GM12872 (cell line): ENCODE measurements around the gene KANSL1.

Experiments used
- TF ChIP-seq, protein P1 (sequence below): IDR thresholded peaks from 3 replicates; pipeline ENCODE4 v1.5.1; 2011; ENCODE audit warnings: low read depth, mild to moderate bottlenecking, low read length, moderate library complexity; ENCODE audit not compliant: insufficient read depth

The KANSL1 gene

DNA sequence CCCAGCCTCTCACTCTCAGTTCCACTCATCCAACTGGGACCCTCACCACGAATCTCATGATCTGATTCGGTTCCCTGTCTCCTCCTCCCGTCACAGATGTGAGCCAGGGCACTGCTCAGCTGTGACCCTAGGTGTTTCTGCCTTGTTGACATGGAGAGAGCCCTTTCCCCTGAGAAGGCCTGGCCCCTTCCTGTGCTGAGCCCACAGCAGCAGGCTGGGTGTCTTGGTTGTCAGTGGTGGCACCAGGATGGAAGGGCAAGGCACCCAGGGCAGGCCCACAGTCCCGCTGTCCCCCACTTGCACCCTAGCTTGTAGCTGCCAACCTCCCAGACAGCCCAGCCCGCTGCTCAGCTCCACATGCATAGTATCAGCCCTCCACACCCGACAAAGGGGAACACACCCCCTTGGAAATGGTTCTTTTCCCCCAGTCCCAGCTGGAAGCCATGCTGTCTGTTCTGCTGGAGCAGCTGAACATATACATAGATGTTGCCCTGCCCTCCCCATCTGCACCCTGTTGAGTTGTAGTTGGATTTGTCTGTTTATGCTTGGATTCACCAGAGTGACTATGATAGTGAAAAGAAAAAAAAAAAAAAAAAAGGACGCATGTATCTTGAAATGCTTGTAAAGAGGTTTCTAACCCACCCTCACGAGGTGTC lies 167.6 kb downstream of the KANSL1 start:
- TF ChIP-seq, protein P1, sequence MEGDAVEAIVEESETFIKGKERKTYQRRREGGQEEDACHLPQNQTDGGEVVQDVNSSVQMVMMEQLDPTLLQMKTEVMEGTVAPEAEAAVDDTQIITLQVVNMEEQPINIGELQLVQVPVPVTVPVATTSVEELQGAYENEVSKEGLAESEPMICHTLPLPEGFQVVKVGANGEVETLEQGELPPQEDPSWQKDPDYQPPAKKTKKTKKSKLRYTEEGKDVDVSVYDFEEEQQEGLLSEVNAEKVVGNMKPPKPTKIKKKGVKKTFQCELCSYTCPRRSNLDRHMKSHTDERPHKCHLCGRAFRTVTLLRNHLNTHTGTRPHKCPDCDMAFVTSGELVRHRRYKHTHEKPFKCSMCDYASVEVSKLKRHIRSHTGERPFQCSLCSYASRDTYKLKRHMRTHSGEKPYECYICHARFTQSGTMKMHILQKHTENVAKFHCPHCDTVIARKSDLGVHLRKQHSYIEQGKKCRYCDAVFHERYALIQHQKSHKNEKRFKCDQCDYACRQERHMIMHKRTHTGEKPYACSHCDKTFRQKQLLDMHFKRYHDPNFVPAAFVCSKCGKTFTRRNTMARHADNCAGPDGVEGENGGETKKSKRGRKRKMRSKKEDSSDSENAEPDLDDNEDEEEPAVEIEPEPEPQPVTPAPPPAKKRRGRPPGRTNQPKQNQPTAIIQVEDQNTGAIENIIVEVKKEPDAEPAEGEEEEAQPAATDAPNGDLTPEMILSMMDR = no peak

DNA sequence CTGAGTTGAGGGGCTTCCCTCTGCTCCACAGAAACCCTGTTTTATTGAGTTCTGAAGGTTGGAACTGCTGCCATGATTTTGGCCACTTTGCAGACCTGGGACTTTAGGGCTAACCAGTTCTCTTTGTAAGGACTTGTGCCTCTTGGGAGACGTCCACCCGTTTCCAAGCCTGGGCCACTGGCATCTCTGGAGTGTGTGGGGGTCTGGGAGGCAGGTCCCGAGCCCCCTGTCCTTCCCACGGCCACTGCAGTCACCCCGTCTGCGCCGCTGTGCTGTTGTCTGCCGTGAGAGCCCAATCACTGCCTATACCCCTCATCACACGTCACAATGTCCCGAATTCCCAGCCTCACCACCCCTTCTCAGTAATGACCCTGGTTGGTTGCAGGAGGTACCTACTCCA lies 168.2 kb downstream of the KANSL1 start:
- TF ChIP-seq, protein P1 = no peak

DNA sequence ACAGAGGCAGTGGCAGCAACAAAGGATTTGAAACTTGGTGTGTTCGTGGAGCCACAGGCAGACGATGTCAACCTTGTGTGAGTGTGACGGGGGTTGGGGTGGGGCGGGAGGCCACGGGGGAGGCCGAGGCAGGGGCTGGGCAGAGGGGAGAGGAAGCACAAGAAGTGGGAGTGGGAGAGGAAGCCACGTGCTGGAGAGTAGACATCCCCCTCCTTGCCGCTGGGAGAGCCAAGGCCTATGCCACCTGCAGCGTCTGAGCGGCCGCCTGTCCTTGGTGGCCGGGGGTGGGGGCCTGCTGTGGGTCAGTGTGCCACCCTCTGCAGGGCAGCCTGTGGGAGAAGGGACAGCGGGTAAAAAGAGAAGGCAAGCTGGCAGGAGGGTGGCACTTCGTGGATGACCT lies 168.6 kb downstream of the KANSL1 start:
- TF ChIP-seq, protein P1 = no peak

DNA sequence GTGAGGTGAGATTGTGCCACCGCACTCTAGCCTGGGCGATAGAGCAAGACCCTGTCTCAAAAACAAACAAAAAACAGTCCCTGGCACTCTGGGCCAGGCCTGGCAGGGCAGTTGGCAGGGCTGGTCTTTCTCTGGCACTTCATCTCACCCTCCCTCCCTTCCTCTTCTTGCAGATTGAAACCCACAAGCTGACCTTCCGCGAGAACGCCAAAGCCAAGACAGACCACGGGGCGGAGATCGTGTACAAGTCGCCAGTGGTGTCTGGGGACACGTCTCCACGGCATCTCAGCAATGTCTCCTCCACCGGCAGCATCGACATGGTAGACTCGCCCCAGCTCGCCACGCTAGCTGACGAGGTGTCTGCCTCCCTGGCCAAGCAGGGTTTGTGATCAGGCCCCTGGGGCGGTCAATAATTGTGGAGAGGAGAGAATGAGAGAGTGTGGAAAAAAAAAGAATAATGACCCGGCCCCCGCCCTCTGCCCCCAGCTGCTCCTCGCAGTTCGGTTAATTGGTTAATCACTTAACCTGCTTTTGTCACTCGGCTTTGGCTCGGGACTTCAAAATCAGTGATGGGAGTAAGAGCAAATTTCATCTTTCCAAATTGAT lies 169.3 kb downstream of the KANSL1 start:
- TF ChIP-seq, protein P1 = no peak

- TF ChIP-seq, protein P1 = no peak
These were observed 172.2 kb downstream of the KANSL1 start for GRCh38 chr17:46020998-46021397.

GRCh38 chr17:46020023-46020761 lies 173.0 kb downstream of the KANSL1 start:
- TF ChIP-seq, protein P1 = no peak

DNA sequence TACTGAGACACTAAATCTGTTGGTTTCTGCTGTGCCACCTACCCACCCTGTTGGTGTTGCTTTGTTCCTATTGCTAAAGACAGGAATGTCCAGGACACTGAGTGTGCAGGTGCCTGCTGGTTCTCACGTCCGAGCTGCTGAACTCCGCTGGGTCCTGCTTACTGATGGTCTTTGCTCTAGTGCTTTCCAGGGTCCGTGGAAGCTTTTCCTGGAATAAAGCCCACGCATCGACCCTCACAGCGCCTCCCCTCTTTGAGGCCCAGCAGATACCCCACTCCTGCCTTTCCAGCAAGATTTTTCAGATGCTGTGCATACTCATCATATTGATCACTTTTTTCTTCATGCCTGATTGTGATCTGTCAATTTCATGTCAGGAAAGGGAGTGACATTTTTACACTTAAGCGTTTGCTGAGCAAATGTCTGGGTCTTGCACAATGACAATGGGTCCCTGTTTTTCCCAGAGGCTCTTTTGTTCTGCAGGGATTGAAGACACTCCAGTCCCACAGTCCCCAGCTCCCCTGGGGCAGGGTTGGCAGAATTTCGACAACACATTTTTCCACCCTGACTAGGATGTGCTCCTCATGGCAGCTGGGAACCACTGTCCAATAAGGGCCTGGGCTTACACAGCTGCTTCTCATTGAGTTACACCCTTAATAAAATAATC lies 179.6 kb downstream of the KANSL1 start:
- TF ChIP-seq, protein P1 = no peak
